NCI-H128 (cell line): ENCODE data around the gene ERGIC1.
"Not testable (repeated sequence)": the region's sequence is repeated elsewhere in the genome, so short reads cannot be mapped to it uniquely, and the experiment has no call there.

Experiments
- DNase-seq: peaks from one replicate; lab custom pipeline; 2025; ENCODE audit not compliant: unreplicated experiment; lab: John Stamatoyannopoulos, UW

Gene ERGIC1

GRCh38 chr5:172833686-172834414 lies at the start of gene ERGIC1:
TSS of gene ERGIC1 (plus strand) at chr5:172834251. CDS start at chr5:172834414, 163 bp downstream.
- DNase-seq, result no peak

GRCh38 chr5:172785429-172786088 lies 48.5 kb upstream of the ERGIC1 start:
- DNase-seq, result no peak

GRCh38 chr5:172786736-172787462 lies 47.2 kb upstream of the ERGIC1 start:
- DNase-seq, result no peak

- DNase-seq, result not testable (repeated sequence)
These were observed 46.5 kb upstream of the ERGIC1 start for GRCh38 chr5:172787538-172787937.

- no peak for DNase-seq
These were observed 45.0 kb upstream of the ERGIC1 start for GRCh38 chr5:172788771-172789686.

GRCh38 chr5:172789687-172790495 lies 44.2 kb upstream of the ERGIC1 start:
- no peak for DNase-seq

- DNase-seq, result no peak
These were observed 43.6 kb upstream of the ERGIC1 start for GRCh38 chr5:172790496-172790889.

GRCh38 chr5:172791286-172791685 lies 42.8 kb upstream of the ERGIC1 start:
- no peak for DNase-seq

GRCh38 chr5:172791726-172792445 lies 42.2 kb upstream of the ERGIC1 start:
- DNase-seq, result no peak

- no peak for DNase-seq
These were observed 41.1 kb upstream of the ERGIC1 start for GRCh38 chr5:172792701-172793570.

GRCh38 chr5:172793577-172794488 lies 40.2 kb upstream of the ERGIC1 start:
- DNase-seq, result no peak

- DNase-seq, result no peak
These were observed 38.6 kb upstream of the ERGIC1 start for GRCh38 chr5:172795318-172795977.

- DNase-seq, result no peak
These were observed 37.7 kb upstream of the ERGIC1 start for GRCh38 chr5:172796306-172796705.

- no peak for DNase-seq
These were observed 36.3 kb upstream of the ERGIC1 start for GRCh38 chr5:172797771-172798191.

- DNase-seq, result no peak
These were observed 35.4 kb upstream of the ERGIC1 start for GRCh38 chr5:172798422-172799215.

GRCh38 chr5:172799416-172799815 lies 34.6 kb upstream of the ERGIC1 start:
- no peak for DNase-seq
